OCI-LY3 (cell line): ENCODE data around the gene HNF1B.

Experiments used
- CTCF ChIP-seq: fragments of 200-600, 300-600 bp; sonication (generic); IDR thresholded peaks from 2 replicates; pipeline ENCODE4 v1.5.1; 2014; ENCODE audit warnings: antibody characterized with exemption, low read length, low read depth
- EZH2phosphoT487 ChIP-seq: fragments of 200-600 bp; shearing (Covaris generic); IDR thresholded peaks from 2 replicates; pipeline ENCODE4 v1.6.1; 2018; ENCODE audit warnings: antibody characterized with exemption, mixed run types, low read depth

- TF ChIP-seq CTCF (no peak), EZH2phosphoT487 (no peak)
Measured at GRCh38 chr17:37726891-37727675, 17.8 kb downstream of the HNF1B start.
